Ramos (cell line): Measurements from ENCODE around the gene KRTAP1-3.
"Not testable (repeated sequence)": the region's sequence is repeated elsewhere in the genome, so short reads cannot be mapped to it uniquely, and the experiment has no call there.

Experiments
- in situ Hi-C: fragments of 300-500 bp; cut with MboI; formaldehyde crosslinking; loops from one replicate; pipeline ENCODE4 v1.14.3; 2022; ENCODE audit warnings: low sequenced_read_pairs; ENCODE audit not compliant: unreplicated experiment

Gene KRTAP1-3

GRCh38 chr17:41055130-41055529, 20.5 kb upstream of the KRTAP1-3 start, which contains the start of gene KRTAP2-2:
Gene KRTAP2-2, minus strand, starts transcription at chr17:41055230. Its CDS starts 19 bp downstream, at chr17:41055211.
- in situ Hi-C loops, result not testable (repeated sequence)

GRCh38 chr17:41054556-41054955, 19.9 kb upstream of the KRTAP1-3 start:
- in situ Hi-C loops, result not testable (repeated sequence)

GRCh38 chr17:41054025-41054424, 19.4 kb upstream of the KRTAP1-3 start:
- in situ Hi-C loops, result no loop called here

GRCh38 chr17:41052566-41052965, 17.9 kb upstream of the KRTAP1-3 start:
- in situ Hi-C loops, result no loop called here

- in situ Hi-C loops, result no loop called here
These were observed 14.4 kb upstream of the KRTAP1-3 start for GRCh38 chr17:41049110-41049509.

GRCh38 chr17:41048441-41048840, 13.8 kb upstream of the KRTAP1-3 start:
- in situ Hi-C loops, result no loop called here

GRCh38 chr17:41046735-41047465, 12.2 kb upstream of the KRTAP1-3 start, which contains the start of gene KRTAP2-1:
Gene KRTAP2-1, minus strand, starts transcription at chr17:41047316. Its CDS starts 49 bp downstream, at chr17:41047267.
- in situ Hi-C loops, result not testable (repeated sequence)

GRCh38 chr17:41042953-41043352, 8.3 kb upstream of the KRTAP1-3 start:
- in situ Hi-C loops, result no loop called here

- in situ Hi-C loops, result not testable (repeated sequence)
These were observed 6.3 kb upstream of the KRTAP1-3 start, which contains the start of gene KRTAP1-1 for GRCh38 chr17:41040783-41041571. Gene KRTAP1-1, minus strand, starts transcription at chr17:41041450. Its CDS starts 53 bp downstream, at chr17:41041397.

GRCh38 chr17:41037853-41038350, 3.2 kb upstream of the KRTAP1-3 start:
- in situ Hi-C loops, result no loop called here

- in situ Hi-C loops, result no loop called here
These were observed 4.9 kb downstream of the KRTAP1-3 start, which contains the start of gene KRTAP1-4 for GRCh38 chr17:41029633-41030245. Gene KRTAP1-4, minus strand, starts transcription at chr17:41030195. Its CDS starts 117 bp downstream, at chr17:41030078.

GRCh38 chr17:41026715-41027471, 7.8 kb downstream of the KRTAP1-3 start, which contains the start of gene KRTAP1-5:
Gene KRTAP1-5, minus strand, starts transcription at chr17:41027208. Its CDS starts 53 bp downstream, at chr17:41027155.
- in situ Hi-C loops, result no loop called here

- in situ Hi-C loops, result no loop called here
These were observed 10.0 kb downstream of the KRTAP1-3 start for GRCh38 chr17:41024697-41025096.

GRCh38 chr17:41020336-41020735, 14.3 kb downstream of the KRTAP1-3 start:
- in situ Hi-C loops, result no loop called here

GRCh38 chr17:41019415-41019814, 15.3 kb downstream of the KRTAP1-3 start:
- in situ Hi-C loops, result no loop called here

- in situ Hi-C loops, result no loop called here
These were observed 16.1 kb downstream of the KRTAP1-3 start for GRCh38 chr17:41018541-41018940.

- in situ Hi-C loops, result no loop called here
These were observed 18.0 kb downstream of the KRTAP1-3 start for GRCh38 chr17:41016578-41017215.

- in situ Hi-C loops, result no loop called here
These were observed 19.2 kb downstream of the KRTAP1-3 start for GRCh38 chr17:41015454-41015853.

- in situ Hi-C loops, result no loop called here
These were observed 21.1 kb downstream of the KRTAP1-3 start for GRCh38 chr17:41013606-41014005.
